ENCODE measurements around the gene YIF1A.
"Not testable (repeated sequence)": the region's sequence is repeated elsewhere in the genome, so short reads cannot be mapped to it uniquely, and the experiment has no call there.

The YIF1A gene

GRCh38 chr11:66267379-66268243 is 21.3 kb downstream of the YIF1A start:
- DNase-seq, result peak; percentile 95

DNA sequence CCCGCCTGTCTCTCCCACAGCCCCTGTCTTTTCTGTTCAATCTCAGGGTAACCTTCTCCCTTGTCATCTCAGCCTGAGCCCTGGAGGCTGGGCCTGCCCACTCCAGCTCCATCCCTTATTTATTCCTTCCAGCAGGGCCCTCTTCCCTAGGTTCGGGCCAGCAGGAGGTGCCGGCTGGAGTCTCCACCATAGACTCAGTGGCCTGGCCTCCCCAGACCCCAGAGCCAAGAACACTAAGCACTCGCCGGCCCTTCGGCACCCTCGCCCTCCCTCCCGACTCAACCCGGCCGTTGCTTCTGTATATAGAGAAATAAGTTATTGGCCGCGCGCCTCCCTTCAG is 21.9 kb downstream of the YIF1A start:
- no peak for DNase-seq

DNA sequence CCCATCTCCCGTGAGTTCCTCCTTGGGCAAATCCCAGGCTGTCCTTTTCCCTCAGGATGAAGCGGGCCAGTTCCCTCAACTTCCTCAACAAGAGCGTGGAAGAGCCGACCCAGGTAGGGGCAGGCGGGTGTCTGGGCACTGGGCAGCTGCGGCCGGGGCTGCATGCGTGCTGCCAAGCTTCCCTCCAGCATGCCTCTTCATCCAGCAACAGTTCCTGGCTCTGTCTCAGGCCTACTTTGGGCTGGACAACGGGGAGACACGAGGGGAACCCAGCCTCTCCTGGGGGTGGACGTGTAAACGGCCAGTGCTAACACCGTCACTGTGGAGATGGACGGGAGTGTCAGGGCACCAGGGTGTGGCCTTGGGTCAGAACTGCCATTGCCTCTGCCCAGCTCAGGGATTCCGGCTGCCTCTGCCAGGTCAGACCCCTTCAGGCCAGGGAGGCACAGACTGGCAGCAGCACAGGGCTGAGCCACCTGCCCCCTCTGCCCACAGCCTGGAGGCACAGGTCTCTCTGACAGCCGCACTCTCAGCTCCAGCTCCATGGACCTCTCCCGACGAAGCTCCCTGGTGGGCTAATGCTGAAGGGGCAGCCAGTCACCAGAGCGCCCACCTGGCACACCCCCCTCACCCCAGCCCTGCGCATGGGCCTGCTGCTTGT is 22.4 kb downstream of the YIF1A start:
- no peak for DNase-seq

DNA sequence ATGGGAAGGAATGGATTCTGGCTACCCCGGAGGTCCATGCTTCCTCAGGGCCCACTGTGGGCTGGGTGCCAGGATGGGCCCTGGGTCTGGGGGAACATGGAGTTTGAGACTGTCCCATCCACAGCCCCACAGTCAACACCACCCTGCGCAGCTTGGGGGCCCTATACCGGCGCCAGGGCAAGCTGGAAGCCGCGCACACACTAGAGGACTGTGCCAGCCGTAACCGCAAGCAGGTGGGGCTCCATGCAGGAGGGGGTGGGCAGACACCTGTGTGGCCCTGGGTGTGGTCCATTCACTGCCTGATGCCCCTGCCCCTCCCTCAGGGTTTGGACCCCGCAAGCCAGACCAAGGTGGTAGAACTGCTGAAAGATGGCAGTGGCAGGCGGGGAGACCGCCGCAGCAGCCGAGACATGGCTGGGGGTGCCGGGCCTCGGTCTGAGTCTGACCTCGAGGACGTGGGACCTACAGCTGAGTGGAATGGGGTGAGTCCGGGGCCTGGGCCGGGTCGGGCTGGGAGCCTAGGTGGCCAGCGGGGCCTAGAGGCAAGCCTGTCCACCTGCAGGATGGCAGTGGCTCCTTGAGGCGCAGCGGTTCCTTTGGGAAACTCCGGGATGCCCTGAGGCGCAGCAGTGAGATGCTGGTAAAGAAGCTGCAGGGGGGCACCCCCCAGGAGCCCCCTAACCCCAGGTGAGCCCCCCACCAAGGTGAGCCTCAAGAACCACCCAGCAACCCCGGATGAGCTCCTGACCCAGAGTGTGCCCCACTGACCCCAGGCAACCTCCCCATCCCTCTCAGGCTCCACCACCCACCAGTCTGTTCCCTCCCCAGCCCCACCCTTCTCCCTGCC is 23.2 kb downstream of the YIF1A start:
- DNase-seq, result no peak

GRCh38 chr11:66264914-66265313 is 24.0 kb downstream of the YIF1A start:
- peak; percentile 47 for DNase-seq

DNA sequence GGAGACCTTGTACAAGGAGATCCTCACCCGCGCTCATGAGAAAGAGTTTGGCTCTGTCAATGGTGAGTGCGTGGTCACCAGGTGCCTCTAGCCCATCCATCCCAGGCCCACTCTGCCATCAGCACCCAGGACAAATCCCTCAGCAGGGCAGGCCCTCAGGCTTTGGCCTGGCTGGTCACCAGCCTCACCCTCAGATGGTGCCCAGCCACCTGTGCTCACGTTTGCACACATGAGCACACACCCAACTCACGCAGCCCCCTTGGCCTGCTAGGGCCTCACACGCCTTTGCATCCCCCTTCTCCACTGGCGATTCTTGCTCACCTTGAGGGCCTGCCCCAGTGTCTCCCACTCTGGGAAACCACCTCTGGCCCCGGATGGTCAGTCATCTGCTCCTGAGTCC is 24.6 kb downstream of the YIF1A start:
- no peak for DNase-seq

DNA sequence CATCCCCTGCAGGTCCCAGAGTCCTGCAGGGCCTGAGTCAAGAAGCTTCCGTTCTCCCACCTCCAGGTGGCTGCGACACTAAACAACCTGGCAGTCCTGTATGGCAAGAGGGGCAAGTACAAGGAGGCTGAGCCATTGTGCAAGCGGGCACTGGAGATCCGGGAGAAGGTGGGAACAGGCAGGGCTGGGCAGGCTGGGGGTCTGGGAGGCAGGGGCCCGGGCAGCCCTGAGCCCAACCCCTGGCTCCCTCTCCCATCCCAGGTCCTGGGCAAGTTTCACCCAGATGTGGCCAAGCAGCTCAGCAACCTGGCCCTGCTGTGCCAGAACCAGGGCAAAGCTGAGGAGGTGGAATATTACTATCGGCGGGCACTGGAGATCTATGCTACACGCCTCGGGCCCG is 25.2 kb downstream of the YIF1A start:
- DNase-seq, result no peak

- DNase-seq, result no peak
These were observed 25.7 kb downstream of the YIF1A start for GRCh38 chr11:66263231-66263630.

GRCh38 chr11:66262696-66263095 is 26.2 kb downstream of the YIF1A start:
- DNase-seq, result no peak

DNA sequence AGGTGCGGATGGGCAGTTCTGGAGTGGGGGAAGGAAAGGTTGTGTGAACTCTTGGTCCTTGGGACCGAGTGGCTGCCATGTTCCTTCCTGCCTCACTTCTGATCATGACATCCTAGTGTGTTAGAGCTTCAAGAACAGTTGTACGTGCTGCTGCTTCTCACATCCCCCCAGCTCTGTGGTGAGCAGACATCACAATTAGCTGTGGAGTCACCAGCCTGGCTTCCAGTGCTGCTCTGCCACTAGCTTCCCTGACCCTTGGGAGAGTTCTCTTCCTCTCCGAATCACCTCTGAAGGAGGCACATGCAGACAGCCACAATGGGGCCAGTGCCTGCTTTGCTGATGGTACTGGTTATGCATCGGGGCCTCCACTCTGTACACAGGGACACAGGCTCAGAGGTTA is 26.8 kb downstream of the YIF1A start:
- DNase-seq, result no peak

DNA sequence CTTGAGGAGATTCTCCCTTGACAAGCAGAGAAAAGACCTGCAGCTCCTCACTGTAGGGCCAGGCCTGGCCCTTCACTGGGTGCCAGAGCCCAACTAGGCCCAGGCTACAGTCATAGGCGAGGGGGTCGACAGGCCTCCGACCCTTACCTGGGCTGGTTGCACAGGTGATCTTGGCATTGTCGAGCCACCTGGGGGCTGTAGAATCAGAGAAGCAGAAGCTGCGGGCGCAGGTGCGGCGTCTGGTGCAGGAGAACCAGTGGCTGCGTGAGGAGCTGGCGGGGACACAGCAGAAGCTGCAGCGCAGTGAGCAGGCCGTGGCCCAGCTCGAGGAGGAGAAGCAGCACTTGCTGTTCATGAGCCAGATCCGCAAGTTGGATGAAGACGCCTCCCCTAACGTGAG is 27.4 kb downstream of the YIF1A start:
- no peak for DNase-seq

- DNase-seq, result no peak
These were observed 29.0 kb downstream of the YIF1A start for GRCh38 chr11:66259956-66260355.

GRCh38 chr11:66259225-66259624 is 29.7 kb downstream of the YIF1A start:
- DNase-seq, result no peak

- no peak for DNase-seq
These were observed 30.5 kb downstream of the YIF1A start for GRCh38 chr11:66258473-66258893.

- not testable (repeated sequence) for DNase-seq
These were observed 35.9 kb downstream of the YIF1A start for GRCh38 chr11:66253081-66253480.

DNA sequence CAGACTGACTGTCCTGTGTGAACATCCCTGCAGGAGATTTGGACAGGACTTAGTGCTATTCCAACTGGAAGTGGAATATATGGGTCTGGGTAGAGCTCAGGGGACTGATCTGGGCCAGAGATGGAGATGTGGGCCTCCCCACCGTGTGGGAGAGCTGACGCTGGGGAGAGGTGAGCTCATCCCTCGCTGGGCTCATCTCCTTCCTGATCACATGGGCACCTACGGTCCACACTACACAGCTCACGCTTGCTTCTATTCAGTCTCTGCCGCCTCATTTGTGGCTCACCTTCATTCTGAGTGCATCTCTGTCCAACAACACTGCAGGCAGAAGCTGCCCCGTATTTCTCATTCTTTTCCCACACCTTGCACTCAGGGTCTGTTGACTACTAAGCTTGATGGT is 37.1 kb downstream of the YIF1A start:
- DNase-seq, result no peak

GRCh38 chr11:66248903-66249302 is 40.0 kb downstream of the YIF1A start:
- no peak for DNase-seq

DNA sequence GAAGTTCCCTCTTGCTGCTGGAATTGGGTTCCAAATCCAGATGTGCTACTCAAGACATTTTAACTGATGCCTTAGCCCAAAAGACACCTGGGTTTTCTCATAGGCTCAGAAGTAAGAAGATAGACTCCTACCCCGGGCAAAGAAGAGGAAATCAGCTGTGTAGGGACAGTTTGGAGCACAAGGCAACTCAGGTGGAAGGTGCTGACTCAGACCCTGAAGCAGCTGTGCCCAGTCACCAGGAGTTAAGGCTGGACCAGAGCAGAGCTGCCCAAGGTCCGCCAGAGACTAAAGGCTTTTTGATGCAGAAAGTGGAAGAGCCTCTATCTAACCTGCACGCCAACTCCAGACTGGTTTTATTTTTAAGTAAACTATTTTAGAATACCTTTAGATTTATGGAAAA is 41.1 kb downstream of the YIF1A start:
- DNase-seq, result no peak

GRCh38 chr11:66247295-66247694 is 41.6 kb downstream of the YIF1A start:
- DNase-seq, result no peak

- DNase-seq, result no peak
These were observed 45.0 kb downstream of the YIF1A start for GRCh38 chr11:66243782-66244535.

- no peak for DNase-seq
These were observed 46.7 kb downstream of the YIF1A start for GRCh38 chr11:66242095-66242765.

DNA sequence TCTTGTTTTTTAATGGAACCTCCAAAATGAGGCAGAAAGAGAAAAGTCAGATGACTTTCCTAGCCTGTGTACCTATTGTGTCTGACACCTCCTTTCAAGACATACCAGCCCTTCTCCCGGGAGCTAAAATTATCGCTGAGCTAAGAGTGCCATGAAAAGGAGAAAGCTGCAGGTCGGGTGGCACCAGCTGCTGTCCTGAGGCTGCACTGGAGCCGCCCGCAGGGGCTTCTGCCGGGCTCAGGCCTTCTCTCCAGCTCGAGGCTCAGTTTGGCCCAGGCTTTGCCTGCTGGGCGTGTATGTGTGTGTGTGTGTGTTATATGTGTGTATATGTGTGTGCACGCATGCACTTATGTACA is 48.2 kb downstream of the YIF1A start:
- DNase-seq, result no peak
